Measurements from ENCODE around the gene HYAL3. TPM values are rescaled to one million over a fixed set of nuclear protein-coding genes. Genes with fewer than 3 reads are reported as not detected.
A peak's percentile ranks its signal among the peaks of the same experiment; 100 is the strongest.

HYAL3 gene
- total RNA-seq, 1 experiment from 2014 or later = 2.9 TPM

- Mint-ChIP-seq H3K27me3 (ENCODE audit: low read depth) (peaks cover 64% of the 10 kb centered on the region), H3K9me3 (no peaks in the 10 kb centered on the region), H3K27ac (no peak overlapping the region), H3K4me1 (peaks cover 21% of the 10 kb centered on the region), H3K4me3 (no peak overlapping the region), H3K36me3 (no peaks in the 10 kb centered on the region)
- ATAC-seq (no peak), DNase-seq (ENCODE audit: low spot score) (no peak)
- TF ChIP-seq ZNF121 (CRISPR knock-in tag; IDR thresholded peaks at IDR 0.05) = no peak
- TF ChIP-seq USF2 (CRISPR knock-in tag; IDR thresholded peaks at IDR 0.05) = no peak
- no peak for TF ChIP-seq ZNF423 (CRISPR knock-in tag; IDR thresholded peaks at IDR 0.05)
- no peak for TF ChIP-seq EMX1 (CRISPR knock-in tag; IDR thresholded peaks at IDR 0.05)
- TF ChIP-seq NFE2L1 (CRISPR knock-in tag; IDR thresholded peaks at IDR 0.05) = no peak
- no peak for TF ChIP-seq ZNF232 (CRISPR knock-in tag; IDR thresholded peaks at IDR 0.05)
- no peak for TF ChIP-seq TEAD1 (CRISPR knock-in tag; IDR thresholded peaks at IDR 0.05)
- no peak for TF ChIP-seq MLX (CRISPR knock-in tag; IDR thresholded peaks at IDR 0.05)
- no peak for TF ChIP-seq FOXP1 (CRISPR knock-in tag; IDR thresholded peaks at IDR 0.05; ENCODE audit: borderline replicate concordance)
- TF ChIP-seq JUN (CRISPR knock-in tag; IDR thresholded peaks at IDR 0.05) = no peak
- no peak for TF ChIP-seq ATF1 (CRISPR knock-in tag; IDR thresholded peaks at IDR 0.05)
- no peak for TF ChIP-seq CREB1 (CRISPR knock-in tag; IDR thresholded peaks at IDR 0.05)
- POLR2A ChIA-PET = interaction anchor here (1.4 to 1.5 kb wide), 2 partner anchors 17 to 82 kb away, joined by 3 to 5 read pairs; no protein-coding TSS in a partner anchor
- CTCF ChIA-PET = interaction anchor here (0.7 to 12.5 kb wide), 5 partner anchors 12 to 83 kb away, joined by 3 to 145 read pairs (median 55); partner anchors contain the start of genes GNAT1, HYAL3 and NAA80
Measured at GRCh38 chr3:50276762-50277101, 22.5 kb downstream of the HYAL3 start.

- H3K27ac Mint-ChIP-seq = no peak overlapping the region
- ATAC-seq = peak; percentile 14
- no peaks in the 10 kb centered on the region for H3K36me3 Mint-ChIP-seq
- DNase-seq (ENCODE audit: low spot score) = peak; percentile 65
- peaks cover 64% of the 10 kb centered on the region for H3K27me3 Mint-ChIP-seq (ENCODE audit: low read depth)
- H3K4me3 Mint-ChIP-seq = peak overlapping the region; percentile 80
- peaks cover 27% of the 10 kb centered on the region for H3K4me1 Mint-ChIP-seq
- ChIA-PET CTCF (interaction anchor here (0.8 to 12.5 kb wide), 12 partner anchors 11 to 139 kb away, joined by 3 to 145 read pairs (median 18); partner anchors contain the start of genes GNAI2, GNAT1, HYAL2 and HYAL3), POLR2A (interaction anchor here (0.6 to 1.5 kb wide), 4 partner anchors 16 to 137 kb away, joined by 3 to 5 read pairs (median 3); partner anchors contain the start of gene IFRD2)
- no peaks in the 10 kb centered on the region for H3K9me3 Mint-ChIP-seq
- TF ChIP-seq JUN (CRISPR knock-in tag; IDR thresholded peaks at IDR 0.05) (no peak), FOXK1 (CRISPR knock-in tag; IDR thresholded peaks at IDR 0.05) (peak; percentile 36; the same call in 1 of the 2 replicates), IRF1 (CRISPR knock-in tag; IDR thresholded peaks at IDR 0.05) (peak; percentile 69; the same call in 1 of the 2 replicates), SOX15 (CRISPR knock-in tag; IDR thresholded peaks at IDR 0.05) (no peak), GABPB1 (CRISPR knock-in tag; IDR thresholded peaks at IDR 0.05) (no peak), E2F1 (CRISPR knock-in tag; IDR thresholded peaks at IDR 0.05) (no peak), NR3C1 (CRISPR knock-in tag; conservative IDR thresholded peaks at IDR 0.05; ENCODE audit: low read depth) (no peak), ZNF121 (CRISPR knock-in tag; IDR thresholded peaks at IDR 0.05) (no peak), AFF4 (CRISPR knock-in tag; IDR thresholded peaks at IDR 0.05; ENCODE audit: borderline replicate concordance) (no peak), ZNF219 (CRISPR knock-in tag; IDR thresholded peaks at IDR 0.05; ENCODE audit: borderline replicate concordance) (no peak), PRRX2 (CRISPR knock-in tag; IDR thresholded peaks at IDR 0.05) (no peak), FOXP1 (CRISPR knock-in tag; IDR thresholded peaks at IDR 0.05; ENCODE audit: borderline replicate concordance) (no peak), EMX1 (CRISPR knock-in tag; IDR thresholded peaks at IDR 0.05) (no peak), ZNF281 (CRISPR knock-in tag; IDR thresholded peaks at IDR 0.05) (no peak), USF1 (CRISPR knock-in tag; IDR thresholded peaks at IDR 0.05) (peak; percentile 18; the same call in 1 of the 2 replicates), TP53 (CRISPR knock-in tag; IDR thresholded peaks at IDR 0.05) (no peak)
Measured at GRCh38 chr3:50275996-50276761, 23.0 kb downstream of the HYAL3 start.
